Fibroblast of lung (primary cell): ENCODE measurements around the gene CYB561A3. TPM values are rescaled to one million over a fixed set of nuclear protein-coding genes. Genes with fewer than 3 reads are reported as not detected.

Experiments
- DNase-seq, 2 donors: peaks; one replicate each; pipeline versions ENCODE4 v3.0.0 to v3.0.0-alpha.2; 2010; ENCODE audit warnings: low read depth in 2 of 2
- H2AFZ ChIP-seq: 2 replicates; pipeline ENCODE4 v1.5.1; 2012; ENCODE audit warnings: low read length, control low read depth, inconsistent platforms
- H3K27ac ChIP-seq: 2 replicates; pipeline ENCODE4 v1.5.1; 2011; ENCODE audit warnings: low read length, control low read depth; ENCODE audit not compliant: insufficient read depth
- H3K27me3 ChIP-seq: 2 replicates; pipeline ENCODE4 v1.5.1; 2011; ENCODE audit warnings: mild to moderate bottlenecking, low read length; ENCODE audit not compliant: control insufficient read depth, insufficient read depth
- H3K36me3 ChIP-seq: 2 replicates; pipeline ENCODE4 v1.5.1; 2011; ENCODE audit warnings: low read length; ENCODE audit not compliant: control insufficient read depth, insufficient read depth
- H3K4me1 ChIP-seq: 2 replicates; pipeline ENCODE4 v1.5.1; 2011; ENCODE audit warnings: low read length; ENCODE audit not compliant: control insufficient read depth, insufficient read depth; ENCODE audit errors: extremely low read depth
- H3K4me2 ChIP-seq: 2 replicates; pipeline ENCODE4 v1.5.1; 2011; ENCODE audit warnings: low read length, control low read depth; ENCODE audit not compliant: insufficient read depth; ENCODE audit errors: extremely low read depth
- H3K4me3 ChIP-seq, 4 experiments: fragments of 200-600 bp in 1 of 4; sonication (generic) in 1 of 4; replicated peaks in 1 of 4; 2 replicates each; pipeline ENCODE4 v1.5.1; 2011 to 2016; ENCODE audit warnings: low read length in 4 of 4, low read depth in 3 of 4, mild to moderate bottlenecking in 3 of 4, control low read depth in 2 of 4, inconsistent platforms in 1 of 4, mixed read lengths in 1 of 4; ENCODE audit not compliant: insufficient read depth in 1 of 4; ENCODE audit errors: control extremely low read depth in 1 of 4
- H3K79me2 ChIP-seq: 2 replicates; pipeline ENCODE4 v1.5.1; 2012; ENCODE audit warnings: mild to moderate bottlenecking, low read length, inconsistent platforms; ENCODE audit not compliant: control insufficient read depth, insufficient read depth
- H3K9ac ChIP-seq: 2 replicates; pipeline ENCODE4 v1.5.1; 2011; ENCODE audit warnings: mild to moderate bottlenecking, low read length, control low read depth; ENCODE audit not compliant: insufficient read depth
- H3K9me3 ChIP-seq: 2 replicates; pipeline ENCODE4 v1.5.1; 2012; ENCODE audit warnings: low read depth, low read length; ENCODE audit not compliant: control insufficient read depth, insufficient read depth
- H4K20me1 ChIP-seq: 2 replicates; pipeline ENCODE4 v1.5.1; 2011; ENCODE audit warnings: low read length; ENCODE audit not compliant: control insufficient read depth, insufficient read depth; ENCODE audit errors: extremely low read depth
- CTCF ChIP-seq, 2 donors: IDR thresholded peaks in 1 of 2; conservative IDR thresholded peaks in 1 of 2; 1 replicate in 1 of 2; 2 replicates in 1 of 2; pipeline ENCODE4 v1.5.1; 2011 to 2012; ENCODE audit warnings: low read length in 2 of 2, control low read depth in 1 of 2, inconsistent platforms in 1 of 2, low read depth in 1 of 2, mild to moderate bottlenecking in 1 of 2
- EZH2 ChIP-seq: IDR thresholded peaks from 2 replicates; pipeline ENCODE4 v1.5.1; 2012; ENCODE audit warnings: low read length, control low read depth, mild to moderate bottlenecking; ENCODE audit errors: missing control alignments
- polyA plus RNA-seq, 2 donors: library from polyadenylated mRNA; depleted of rRNA in 1 of 2; stranded (reverse) in 1 of 2; unstranded in 1 of 2; fragments of >200 nt; gene quantifications; 2 replicates each; pipeline ENCODE4 v1.2.1, GENCODE V29; 2011 to 2012; ENCODE audit warnings: missing spikeins in 1 of 2
- total RNA-seq: library from RNA; depleted of rRNA; stranded (reverse); fragments of >200 nt; gene quantifications from 2 replicates; pipeline ENCODE4 v1.2.1, GENCODE V29; 2014

Gene CYB561A3
- total and polyA plus RNA-seq, 2 donors (not counting 1 experiment from before 2014, with no cell fraction given) = 43.9 to 65.1 TPM

- H3K36me3 ChIP-seq = peaks cover 3% of the 10 kb centered on the region
- H3K79me2 ChIP-seq = no peaks in the 10 kb centered on the region
- no peak overlapping the region for H2AFZ ChIP-seq
- no peak overlapping the region for H3K9ac ChIP-seq
- H3K4me1 ChIP-seq = no peaks in the 10 kb centered on the region
- TF ChIP-seq CTCF (conservative IDR thresholded peaks at IDR 0.05 in 1 of 2, IDR thresholded peaks at IDR 0.05 in 1 of 2; ENCODE audit: low read depth in 1 of 2, low read length in 2 of 2) (no peak), EZH2 (no peak)
- H3K4me3 ChIP-seq = no peak overlapping the region
- H3K27me3 ChIP-seq = no peaks in the 10 kb centered on the region
- DNase-seq = no peak
- H3K4me2 ChIP-seq = no peak overlapping the region
- H4K20me1 ChIP-seq = no peaks in the 10 kb centered on the region
- H3K9me3 ChIP-seq = no peaks in the 10 kb centered on the region
- no peak overlapping the region for H3K27ac ChIP-seq
These were observed 20.7 kb downstream of the CYB561A3 start for GRCh38 chr11:61340979-61341378.

- no peak overlapping the region for H3K9ac ChIP-seq
- no peaks in the 10 kb centered on the region for H3K79me2 ChIP-seq
- H4K20me1 ChIP-seq = no peaks in the 10 kb centered on the region
- no peaks in the 10 kb centered on the region for H3K4me1 ChIP-seq
- H3K4me3 ChIP-seq = no peak overlapping the region
- H3K27me3 ChIP-seq = no peaks in the 10 kb centered on the region
- peaks cover 3% of the 10 kb centered on the region for H3K36me3 ChIP-seq
- H3K9me3 ChIP-seq = no peaks in the 10 kb centered on the region
- TF ChIP-seq CTCF (conservative IDR thresholded peaks at IDR 0.05 in 1 of 2, IDR thresholded peaks at IDR 0.05 in 1 of 2; ENCODE audit: low read depth in 1 of 2, low read length in 2 of 2) (no peak), EZH2 (no peak)
- DNase-seq = no peak
- no peak overlapping the region for H2AFZ ChIP-seq
- no peak overlapping the region for H3K4me2 ChIP-seq
- H3K27ac ChIP-seq = no peak overlapping the region
These were observed 22.2 kb downstream of the CYB561A3 start for GRCh38 chr11:61339490-61339878.

- Histone ChIP-seq H3K27ac (no peak overlapping the region), H3K9me3 (no peaks in the 10 kb centered on the region), H3K4me3 (no peak overlapping the region), H3K27me3 (no peaks in the 10 kb centered on the region), H2AFZ (no peak overlapping the region), H4K20me1 (no peaks in the 10 kb centered on the region), H3K4me1 (no peaks in the 10 kb centered on the region), H3K9ac (no peak overlapping the region), H3K4me2 (no peak overlapping the region), H3K36me3 (peaks cover 3% of the 10 kb centered on the region), H3K79me2 (no peaks in the 10 kb centered on the region)
- DNase-seq = no peak
- TF ChIP-seq CTCF (conservative IDR thresholded peaks at IDR 0.05 in 1 of 2, IDR thresholded peaks at IDR 0.05 in 1 of 2; ENCODE audit: low read depth in 1 of 2, low read length in 2 of 2) = no peak
- TF ChIP-seq EZH2 = no peak
These were observed 22.7 kb downstream of the CYB561A3 start for GRCh38 chr11:61338783-61339489.
